NCI-H345 (cell line): ENCODE measurements around the gene MYO1G.
A peak's percentile ranks its signal among the peaks of the same experiment; 100 is the strongest.
"Not testable (repeated sequence)": the region's sequence is repeated elsewhere in the genome, so short reads cannot be mapped to it uniquely, and the experiment has no call there.

Source experiments
- DNase-seq: peaks from one replicate; lab custom pipeline; 2025; lab: John Stamatoyannopoulos, UW

Gene MYO1G

DNA sequence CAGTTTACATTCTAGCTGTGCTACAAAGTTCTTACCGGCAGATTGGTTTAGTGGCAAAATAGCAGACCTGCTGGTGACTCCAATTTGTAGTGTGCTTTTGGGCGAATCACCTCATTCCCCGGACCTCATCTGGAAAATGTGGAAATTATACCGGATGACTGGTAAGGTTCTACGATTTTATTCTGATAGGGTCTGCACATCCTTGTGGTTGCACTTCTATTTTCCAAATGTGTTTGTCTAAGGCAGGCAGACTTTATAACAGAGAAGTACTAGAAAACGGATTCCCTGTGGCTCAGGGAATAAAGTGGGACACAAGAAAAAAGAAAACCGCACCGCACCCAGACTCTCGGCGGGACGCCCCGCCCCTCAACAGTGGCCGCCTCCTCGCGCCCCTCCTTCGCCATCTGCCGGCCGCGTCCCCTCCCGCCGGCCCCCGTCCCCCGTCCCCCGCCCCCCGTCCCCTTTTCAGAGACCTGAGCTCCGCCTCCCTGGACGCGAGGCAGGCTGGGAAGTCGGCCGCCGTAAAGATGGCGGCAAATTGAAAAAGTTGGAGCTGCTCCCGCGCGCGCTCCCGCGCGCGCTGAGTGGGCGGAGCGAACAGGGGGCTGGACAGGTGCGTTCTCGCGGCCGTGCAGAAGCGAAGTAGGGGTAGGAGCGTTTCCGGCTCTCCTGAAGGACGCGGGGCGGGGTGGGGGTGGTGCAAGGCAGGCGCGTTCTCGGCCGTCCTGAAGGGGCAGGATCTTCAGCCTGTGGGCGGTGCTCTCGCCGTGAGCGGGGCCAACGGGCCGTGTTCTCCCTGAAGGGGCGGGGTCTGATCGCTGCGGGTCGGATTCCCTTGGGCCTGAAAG, 20.7 kb upstream of the MYO1G start:
- DNase-seq = peak; percentile 99

- DNase-seq = no peak
These were observed 19.5 kb upstream of the MYO1G start for GRCh38 chr7:44998153-44998871.

DNA sequence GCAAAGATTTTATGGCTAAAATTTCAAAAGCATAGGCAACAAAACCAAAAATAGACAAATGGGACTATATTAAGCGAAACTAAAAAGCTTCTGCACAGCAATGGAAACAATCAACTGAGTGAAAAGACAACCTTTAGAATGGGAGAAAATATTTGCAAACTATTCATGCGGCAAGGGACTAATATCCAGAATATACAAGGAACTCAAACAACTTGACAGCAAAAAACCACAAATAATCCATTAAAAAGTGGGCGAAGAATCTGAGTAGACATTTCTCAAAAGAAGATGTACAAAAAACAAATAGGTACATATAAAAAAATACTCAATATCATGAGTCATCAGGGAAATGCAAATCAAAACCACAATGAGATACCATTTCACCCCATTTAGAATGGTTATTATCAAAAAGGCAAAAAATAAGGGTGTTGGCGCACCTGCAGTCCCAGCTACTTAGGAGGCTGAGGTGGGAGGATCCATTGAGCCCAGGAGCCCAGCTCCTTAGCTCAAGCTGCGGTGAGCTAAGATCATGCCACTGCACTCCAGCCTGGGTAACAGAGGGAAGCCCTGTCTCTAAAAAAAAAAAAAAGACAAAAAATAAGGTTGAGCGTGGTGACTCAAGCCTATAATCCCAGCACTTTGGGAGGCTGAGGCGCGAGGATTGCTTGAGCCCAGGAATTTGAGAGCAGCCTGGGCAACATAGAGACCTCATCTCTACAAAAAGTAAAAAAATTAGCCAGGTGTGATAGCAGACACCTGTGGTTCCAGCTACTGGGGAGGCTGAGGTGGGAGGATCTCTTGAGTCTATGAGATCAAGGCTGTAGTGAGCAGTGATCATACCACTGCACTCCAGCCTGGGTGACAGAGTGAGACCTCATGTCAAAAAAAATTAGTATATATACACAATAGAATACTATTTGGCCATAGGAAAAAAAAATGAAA, 17.0 kb upstream of the MYO1G start:
- DNase-seq = no peak

- DNase-seq = no peak
These were observed 16.2 kb upstream of the MYO1G start for GRCh38 chr7:44994877-44995554.

GRCh38 chr7:44992004-44992795, 13.4 kb upstream of the MYO1G start:
- DNase-seq = not testable (repeated sequence)

DNA sequence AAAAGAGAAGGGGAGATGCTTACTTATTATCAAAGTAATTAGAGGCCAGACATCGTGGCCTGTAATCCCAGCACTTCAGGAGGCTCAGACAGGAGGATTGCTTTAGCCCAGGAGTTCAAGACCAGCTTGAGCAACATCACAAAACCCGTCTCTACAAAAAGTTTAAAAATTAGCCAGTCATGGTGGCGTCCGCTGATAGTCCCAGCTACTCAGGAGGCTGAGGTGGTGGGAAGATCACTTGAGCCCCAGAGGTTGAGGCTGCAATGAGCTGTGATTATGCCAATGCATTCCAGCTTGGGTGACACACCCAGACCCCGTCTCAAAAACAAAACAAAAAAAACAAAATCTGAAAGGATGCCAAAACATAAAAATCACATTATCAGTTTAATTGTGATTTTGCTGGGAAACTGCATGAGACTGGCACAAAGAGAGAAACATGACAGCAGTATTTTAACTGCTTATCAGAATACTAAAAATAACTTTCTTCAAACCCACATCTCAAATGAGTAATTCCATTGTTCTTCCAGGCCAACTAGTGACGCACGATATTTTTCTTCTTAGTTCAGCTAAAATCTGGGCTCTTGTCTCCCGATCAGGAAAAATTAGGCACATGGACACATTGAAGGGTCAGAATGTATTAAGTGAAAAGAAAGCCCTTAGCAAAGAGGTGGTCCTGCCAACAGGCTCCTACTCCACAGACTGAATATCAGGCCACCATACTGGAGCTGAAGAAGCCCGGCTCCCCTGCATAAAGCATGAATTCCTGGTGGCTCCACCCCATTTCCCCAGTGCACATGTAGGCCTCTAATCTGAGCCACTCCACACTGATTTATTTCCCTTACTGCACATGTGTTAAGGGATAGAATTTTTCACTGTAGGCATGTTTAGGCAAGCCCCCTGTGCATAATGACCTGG, 11.6 kb upstream of the MYO1G start:
- no peak for DNase-seq

DNA sequence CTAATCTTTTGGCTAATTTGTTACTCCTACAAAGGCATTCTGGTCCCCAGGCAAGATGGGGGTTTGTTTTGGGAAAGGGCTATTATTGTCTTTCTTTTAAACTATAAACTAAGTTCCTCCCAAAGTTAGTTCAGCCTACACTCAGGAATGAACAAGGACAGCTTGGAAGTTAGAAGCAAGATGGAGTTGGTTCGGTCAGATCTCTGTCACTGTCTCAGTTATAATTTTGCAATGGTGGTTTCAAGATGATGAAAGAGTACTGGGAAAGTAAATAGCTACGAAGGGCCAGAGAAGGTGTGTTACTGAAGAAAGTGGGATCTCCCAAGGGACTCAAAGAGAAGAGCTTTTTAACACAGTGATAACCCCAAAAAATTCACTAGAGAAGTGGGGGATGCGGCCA, 10.3 kb upstream of the MYO1G start:
- no peak for DNase-seq

DNA sequence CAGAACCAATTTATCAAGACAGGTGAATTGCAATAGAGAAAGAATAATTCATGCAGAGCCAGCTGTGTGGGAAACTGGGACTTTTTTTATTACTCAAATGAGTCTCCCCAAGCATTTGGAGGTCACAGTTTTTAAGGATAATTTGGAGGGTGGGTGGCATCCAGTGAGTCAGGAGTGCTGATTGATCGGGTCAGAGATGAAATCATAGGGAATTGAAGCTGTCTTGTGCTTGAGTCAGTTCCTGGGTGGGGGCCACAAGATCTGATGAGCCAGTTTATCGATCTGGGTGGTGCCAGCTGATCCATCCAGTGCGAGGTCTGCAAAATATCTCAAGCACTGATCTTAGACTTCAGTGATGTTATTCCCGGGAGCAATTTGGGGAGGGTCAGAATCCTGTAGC, 9.9 kb upstream of the MYO1G start:
- no peak for DNase-seq

GRCh38 chr7:44987996-44988395, 9.2 kb upstream of the MYO1G start:
- no peak for DNase-seq

- no peak for DNase-seq
These were observed 8.6 kb upstream of the MYO1G start for GRCh38 chr7:44987457-44987856.

- DNase-seq = peak; percentile 93
These were observed 7.6 kb upstream of the MYO1G start for GRCh38 chr7:44986218-44987053.

DNA sequence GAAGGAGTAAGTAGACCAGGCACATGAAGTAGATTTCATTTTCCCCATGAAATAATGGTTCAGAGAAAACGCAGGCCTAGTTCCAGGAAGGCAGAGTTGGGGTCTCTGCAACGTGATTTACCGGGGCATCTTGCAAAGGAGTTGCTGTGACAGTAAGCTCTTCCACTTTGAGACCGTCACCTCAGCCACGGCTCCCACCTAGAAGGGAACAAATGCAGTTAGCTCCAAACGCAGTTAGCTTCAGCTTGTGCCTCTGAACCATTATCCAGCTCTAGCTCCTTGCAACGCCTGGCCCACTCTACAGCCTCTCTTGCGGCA, 7.0 kb upstream of the MYO1G start:
- DNase-seq = no peak

DNA sequence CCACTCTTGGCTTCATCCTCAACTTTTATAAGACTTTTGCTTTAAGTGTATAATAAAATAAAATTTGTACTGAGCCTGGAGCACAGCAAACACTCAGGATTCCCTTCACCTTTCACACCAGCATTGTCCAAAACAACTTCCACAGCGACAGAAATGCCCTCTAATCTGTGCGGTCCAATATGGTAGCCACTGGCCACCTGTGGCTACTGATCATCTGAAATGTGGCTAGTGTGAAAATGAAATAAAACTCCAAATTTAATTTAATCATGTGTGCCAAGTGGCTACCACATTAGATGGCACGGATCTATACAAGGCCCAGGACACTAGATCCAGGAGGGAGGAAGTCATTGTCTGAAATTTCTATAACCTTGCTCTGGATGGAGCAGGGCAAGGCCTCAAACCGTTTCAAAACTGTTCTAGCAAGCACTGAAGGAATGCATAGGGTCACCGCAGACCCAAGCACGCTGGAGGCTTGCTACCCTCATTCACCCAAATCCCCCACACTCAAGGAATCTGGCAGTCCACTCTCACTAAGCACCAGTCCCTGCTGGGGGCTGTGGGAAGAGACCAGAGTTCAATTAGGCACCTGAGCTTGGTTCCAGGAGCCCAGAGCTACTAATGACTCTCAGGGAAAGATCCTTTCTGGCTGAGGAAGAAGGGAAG, 6.3 kb upstream of the MYO1G start:
- DNase-seq = no peak

DNA sequence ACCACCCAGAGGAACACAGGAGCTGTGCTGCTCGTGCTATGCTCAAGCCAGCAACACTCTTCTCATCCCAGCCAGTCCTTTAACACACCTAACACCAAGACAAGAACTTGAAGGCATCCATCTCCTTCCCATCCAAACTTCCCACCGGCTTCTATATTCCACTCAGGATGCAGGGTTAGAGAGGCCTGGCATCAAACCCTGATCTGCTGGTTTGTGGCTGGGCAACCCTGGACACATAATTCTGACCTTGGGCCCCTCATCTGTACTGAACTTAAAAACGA, 5.6 kb upstream of the MYO1G start:
- DNase-seq = no peak

DNA sequence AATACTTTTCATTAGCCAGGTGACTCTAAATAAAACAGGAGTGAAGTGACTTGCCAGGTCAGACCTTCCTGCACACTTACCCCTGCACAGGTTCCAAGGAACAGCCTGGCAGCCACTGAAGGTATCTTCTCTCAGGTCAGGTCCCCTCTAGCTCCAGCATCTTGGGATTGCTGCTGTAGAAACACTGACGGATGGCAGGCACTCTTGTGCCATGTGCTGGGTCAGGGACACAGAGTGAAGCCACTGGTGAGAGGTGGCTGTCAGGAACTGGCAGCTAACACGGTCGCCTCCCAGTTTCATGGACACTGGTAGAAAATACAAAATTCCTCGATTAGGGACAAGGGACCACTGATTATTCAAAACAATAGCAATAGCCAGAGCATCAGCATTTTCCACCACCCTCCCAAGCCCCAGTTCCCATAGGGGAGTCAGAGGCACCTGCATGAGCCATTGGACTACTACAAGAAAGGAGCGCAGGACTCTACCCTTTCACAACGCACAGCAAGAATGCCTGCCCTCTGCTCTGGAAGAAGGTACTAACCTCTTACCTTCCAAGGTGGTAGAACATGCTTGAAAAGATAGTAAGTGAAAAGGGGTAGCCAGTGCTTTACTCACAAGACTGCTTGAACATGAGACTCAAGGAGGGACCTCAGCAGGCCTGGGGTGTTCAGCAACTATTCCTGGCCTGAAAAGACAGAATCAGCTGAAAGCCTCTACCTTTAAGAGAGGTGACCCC, 5.1 kb upstream of the MYO1G start:
- DNase-seq = no peak

DNA sequence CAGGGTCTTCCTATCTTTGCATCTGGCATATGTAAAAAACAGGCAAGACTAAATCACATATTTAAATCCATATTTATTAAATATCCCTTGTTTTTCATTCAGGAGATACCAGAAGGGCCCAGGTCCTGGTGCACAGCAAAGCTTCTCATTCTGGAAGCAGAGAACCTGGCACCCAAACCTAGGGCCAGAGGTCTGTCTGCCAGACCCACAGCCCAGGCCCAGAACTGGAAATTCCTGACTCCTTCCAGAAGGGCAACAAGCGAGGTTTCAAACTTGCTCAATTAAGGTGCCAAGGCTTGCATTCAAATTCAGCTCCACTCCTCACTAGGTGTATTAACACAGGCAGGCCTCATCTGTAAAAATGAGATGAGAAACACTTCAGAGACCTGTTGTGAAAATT, 4.2 kb upstream of the MYO1G start:
- no peak for DNase-seq

GRCh38 chr7:44982535-44982923, 3.7 kb upstream of the MYO1G start:
- DNase-seq = no peak

GRCh38 chr7:44981035-44981706, 2.4 kb upstream of the MYO1G start:
- no peak for DNase-seq
